Activated naive CD8-positive, alpha-beta T cell treated with anti-CD3 and anti-CD28 coated beads, Interleukin-2, amount 50 U/mL, for 16 hours (primary cell): ENCODE results near the gene ZFHX3.

Experiments used
- DNase-seq: peaks from one replicate; pipeline ENCODE4 v3.0.0-alpha.2; 2020; ENCODE audit warnings: low read depth, low spot score

ZFHX3 gene

DNA sequence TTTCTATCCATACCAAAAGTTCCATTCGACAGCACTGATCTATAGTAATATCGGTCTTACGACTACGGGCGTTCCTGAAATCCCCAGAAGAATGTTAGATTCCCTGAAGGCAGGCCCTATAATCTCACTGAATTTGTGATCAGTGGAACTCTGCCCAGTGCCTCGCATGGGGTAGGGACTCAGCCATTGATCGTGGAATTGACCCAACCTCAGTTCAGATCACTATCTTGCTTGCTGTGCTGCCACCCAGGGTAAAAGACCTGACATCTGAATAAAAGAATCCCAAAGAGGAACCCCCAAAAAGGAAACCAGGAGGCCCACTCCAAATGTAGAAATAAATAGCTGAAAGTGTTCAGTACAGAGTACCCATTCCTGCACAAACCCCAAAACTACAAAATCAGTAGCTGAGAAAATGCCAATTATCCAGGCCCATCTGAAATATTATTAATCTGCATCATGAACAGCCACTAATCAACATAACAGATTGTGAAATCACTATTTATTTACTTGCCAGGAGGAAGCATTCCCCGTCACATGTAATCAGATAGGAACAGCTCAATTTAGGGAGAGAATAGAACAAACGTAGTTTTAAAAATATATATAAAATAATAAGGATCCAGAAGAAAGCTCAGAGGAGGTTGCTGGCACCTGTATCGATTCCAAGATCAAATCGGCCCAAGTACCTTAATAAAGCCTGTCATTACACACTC is 221.9 kb downstream of the ZFHX3 start:
- no peak for DNase-seq

DNA sequence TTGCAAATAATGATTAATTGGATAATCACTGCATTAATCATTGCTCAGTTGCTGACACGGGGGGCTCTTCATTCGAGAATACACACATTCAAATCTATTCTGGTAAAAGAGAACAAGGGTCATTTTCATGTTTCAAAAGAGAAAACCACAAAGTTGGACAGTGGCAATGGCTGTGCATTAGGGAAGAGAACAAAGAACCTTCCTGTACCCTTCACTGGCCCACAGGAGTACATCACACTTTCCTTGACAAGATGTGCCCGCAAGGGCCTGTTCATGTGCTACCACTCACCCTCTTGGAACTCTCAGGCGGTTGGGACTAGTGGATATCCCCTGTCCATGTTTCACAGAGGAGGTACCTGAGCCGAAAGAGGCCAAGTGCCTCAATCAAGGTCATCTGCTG is 223.2 kb downstream of the ZFHX3 start:
- no peak for DNase-seq

DNA sequence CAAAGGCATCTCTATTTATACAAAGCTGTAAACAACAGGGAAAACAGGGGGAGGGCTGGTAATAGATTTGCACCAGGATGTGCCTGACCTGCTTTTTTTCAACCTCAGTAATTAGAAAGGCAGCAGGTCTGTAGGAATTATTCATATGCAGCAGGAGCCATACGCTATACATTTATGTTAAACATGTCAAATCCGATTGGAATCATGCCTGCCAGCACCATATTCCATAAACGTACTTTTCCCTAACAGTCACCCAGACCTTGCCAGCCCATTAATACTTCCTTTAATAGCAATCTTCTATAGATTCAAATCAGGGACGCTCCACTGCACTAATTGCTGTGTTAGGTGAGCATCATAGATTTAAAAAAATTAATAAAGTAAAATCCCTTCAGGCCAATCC is 223.9 kb downstream of the ZFHX3 start:
- no peak for DNase-seq

DNA sequence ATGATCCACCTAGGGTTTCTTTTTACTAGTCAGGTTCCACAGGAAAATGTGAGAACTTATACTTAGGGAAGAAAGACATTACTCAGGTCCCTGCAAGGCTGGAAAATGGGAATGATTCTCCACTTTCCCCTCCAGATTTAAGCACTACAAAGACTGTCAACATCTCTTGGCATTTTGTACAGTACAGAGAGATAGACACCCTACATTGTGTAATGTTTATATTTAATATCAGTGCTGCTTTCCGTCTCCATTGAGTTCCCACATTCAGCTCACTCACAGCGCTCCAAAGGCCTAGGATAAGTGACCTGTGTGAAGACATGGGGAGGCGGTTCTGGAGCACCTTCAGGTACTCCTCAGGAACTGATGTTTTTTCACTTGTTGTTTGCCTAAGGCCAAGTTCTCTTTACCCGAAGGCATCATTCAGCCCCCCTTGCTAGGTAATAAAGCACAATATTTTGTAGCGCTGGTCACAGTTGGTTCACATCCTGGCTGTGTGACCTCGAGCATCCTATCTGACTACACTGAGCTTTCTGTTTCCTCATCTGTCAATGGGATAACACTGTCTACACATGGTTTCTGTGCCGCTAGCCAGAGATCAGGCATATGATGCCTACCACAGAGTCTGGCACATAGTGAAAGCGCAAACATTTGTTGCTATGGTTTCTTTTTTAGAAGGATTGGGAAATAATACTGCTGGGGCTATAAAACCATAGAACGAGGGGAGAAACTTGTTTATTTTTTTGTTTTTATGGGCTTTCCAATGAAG is 226.6 kb downstream of the ZFHX3 start:
- DNase-seq: no peak

DNA sequence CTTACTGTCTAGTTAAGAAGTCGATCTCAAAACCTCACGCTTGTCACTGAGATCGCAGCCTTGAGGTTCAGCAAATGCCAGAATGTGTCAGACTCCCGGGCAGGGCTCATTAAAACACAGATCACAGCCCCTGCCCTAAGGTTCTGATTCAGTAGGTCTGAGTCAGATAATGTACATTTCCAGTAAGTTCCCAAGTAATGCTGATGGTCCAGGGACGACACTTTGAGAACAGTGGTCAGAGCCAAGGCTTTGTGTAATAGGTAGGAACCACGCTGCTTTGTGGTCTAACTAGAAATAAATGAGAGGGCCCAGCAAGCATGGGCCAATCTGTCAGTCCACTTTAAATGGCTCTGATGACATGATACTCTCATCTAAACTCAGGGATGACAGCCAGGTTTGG is 228.6 kb downstream of the ZFHX3 start:
- DNase-seq: no peak

DNA sequence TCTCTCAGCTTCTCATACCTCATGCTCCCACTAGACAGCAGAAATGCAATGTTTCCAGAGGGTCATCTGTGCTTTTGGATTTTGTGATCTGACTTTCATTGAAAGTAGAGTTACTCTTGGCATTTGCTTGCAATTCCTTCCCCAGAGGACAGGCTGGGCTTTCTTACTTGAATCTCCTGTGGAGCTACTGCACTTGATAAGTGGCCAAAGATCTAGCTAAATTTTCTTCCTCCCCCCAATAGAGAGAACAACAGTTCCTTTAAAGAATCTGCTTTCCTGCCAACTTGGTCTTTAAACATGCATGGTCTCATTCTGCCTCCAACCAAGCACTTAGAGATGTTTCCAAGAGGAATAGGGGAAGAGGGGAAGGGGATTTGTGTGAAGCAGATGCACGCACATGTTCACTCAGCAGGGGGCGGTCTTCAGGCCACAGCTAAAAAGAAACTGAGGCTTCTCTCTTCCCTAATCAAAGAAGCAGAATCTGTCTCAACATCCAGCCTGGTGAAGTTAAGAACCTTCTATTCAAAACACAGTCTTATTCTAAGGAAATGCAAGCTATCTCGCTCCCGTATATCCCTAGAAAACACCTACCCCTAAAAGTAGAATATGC is 229.6 kb downstream of the ZFHX3 start:
- no peak for DNase-seq

DNA sequence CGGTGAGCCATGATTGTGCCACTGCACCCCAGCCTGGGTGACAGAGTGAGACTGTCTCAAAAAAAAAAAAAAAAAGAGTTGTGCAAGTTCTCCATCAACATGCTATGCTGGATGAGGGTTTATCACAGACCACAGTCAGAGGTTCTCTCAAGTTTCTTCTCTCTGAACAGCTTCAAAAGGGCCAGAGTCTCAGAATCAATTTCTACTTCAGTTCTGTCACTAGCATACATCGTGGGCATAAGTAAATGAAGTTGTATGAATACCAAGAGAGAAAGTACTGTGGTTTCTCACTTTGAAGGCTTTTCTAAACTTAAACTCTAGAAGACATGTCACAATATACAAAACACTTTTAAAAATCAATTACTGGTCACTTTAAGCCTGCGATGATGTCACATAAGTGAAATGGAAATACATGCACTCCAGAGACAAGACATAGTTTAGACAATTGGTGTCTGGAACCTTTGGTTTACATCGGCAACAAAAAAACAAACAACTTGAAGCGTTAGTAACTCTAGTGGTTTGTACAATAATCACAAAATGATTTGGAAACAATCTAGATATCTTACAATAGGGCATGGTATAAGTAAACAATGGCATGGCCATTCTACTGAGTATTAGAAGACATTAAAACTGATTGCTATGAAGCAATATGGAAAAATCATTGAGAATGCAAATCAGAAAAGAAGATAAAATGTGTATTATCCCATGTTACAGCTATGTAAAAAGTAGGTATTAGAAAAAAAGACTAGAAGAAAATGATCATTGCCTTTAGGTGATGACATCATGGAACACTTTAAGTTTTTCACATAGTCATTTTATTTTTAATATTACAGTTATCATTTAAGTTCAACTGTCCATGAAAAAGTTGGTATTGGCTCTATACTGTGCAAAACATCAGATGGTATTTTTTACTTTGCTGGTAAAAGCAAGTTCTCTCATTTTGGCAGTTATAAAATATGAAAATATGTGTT is 232.3 kb downstream of the ZFHX3 start:
- DNase-seq: no peak

DNA sequence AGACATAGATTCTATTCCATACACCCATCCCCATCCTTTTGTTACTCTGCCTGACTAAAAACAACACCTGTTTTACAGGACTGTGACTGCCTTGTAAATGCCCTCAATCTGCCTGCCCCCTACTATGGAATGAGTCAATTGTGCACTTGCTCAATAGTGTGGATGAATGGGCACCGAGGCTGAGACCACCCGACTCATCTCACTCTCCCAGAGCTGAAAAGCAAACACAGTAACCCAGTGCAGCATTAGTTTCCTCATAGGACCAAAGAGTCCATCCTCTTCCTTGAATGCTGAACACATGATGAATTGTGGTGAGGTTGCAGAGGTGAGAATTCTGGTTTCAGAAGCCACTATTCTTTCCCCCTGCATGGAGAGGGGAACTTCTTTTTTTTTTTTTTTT is 233.7 kb downstream of the ZFHX3 start:
- no peak for DNase-seq

DNA sequence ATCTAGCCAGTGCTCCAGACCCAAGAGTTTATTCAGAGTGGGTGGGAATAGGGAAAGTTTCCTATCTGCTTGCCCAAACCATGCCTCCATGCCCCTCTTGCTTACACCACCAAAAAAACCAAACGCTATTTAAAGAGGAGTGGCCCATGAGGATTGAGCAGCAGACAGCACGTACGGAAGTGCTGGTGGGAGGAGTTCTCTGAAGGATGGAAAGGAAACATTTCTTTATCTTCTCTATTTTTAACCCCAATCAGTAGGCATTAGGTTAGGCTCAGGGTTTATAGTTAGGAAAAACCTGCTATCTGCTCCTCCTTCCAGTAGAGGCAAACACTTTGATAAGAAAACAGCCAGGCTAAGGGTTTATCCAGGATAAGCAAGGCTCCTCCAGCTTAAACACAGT is 235.3 kb downstream of the ZFHX3 start:
- DNase-seq: no peak

DNA sequence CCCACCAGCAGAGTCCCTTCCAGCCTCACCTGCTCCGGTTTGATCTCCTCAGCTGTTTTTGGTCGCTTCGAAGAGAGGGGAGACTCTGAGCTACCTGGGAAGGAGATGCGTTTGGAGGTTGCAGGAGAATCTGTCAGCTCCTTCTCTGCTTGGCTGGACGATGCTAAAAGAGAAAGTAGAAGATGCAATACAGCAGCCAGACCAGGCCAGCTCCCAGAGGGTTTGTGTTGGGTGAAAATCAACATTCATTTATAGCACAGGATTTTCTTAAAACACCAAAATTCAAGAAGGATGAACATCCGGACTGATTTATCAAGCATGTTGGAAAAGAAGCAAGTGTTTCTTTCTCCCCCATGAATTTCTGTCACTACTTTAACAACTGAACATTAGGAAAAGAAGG is 236.1 kb downstream of the ZFHX3 start:
- no peak for DNase-seq

DNA sequence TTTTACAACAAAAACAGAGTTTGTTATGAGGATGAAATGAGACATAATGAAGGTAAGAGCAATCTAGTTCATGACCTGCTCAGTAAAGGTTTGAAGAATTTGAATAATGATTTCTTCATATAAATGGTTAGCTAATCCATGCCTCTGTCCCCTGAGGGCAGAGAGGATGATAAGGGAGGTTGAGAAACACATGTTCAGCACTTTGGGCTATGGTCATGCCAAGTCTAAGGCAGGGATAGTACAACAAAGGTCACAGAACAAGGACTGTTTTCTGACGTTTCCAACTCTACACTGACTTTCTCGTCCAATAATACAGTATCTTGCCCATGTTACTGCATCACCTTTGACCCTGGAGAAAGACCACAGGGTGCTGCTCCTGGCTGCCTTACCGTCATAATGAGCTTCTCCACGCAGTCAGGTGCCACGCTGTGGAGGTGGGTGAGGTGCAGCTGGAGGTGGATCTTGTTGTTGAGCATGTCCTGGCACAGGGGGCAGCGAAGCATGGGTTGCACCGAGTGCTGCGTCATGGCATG is 236.7 kb downstream of the ZFHX3 start:
- no peak for DNase-seq

DNA sequence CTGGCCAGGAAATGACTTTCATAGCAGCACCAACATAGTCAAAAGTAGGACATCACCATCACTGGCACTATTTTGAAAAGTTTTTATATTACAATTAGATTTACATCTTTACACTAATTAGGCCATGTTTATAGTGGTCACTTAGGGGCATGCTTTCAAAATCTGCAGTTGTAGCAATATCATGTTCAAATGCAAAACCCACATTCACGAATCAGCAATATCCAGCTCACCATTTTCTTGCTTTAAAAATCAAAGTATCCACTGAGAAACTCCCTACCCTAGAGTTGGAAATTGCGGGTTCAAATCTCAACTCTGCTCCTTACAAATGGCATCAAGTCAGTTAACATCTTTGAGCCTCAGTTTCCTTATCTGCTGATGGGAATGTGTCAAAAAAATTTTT is 237.4 kb downstream of the ZFHX3 start:
- DNase-seq: no peak

DNA sequence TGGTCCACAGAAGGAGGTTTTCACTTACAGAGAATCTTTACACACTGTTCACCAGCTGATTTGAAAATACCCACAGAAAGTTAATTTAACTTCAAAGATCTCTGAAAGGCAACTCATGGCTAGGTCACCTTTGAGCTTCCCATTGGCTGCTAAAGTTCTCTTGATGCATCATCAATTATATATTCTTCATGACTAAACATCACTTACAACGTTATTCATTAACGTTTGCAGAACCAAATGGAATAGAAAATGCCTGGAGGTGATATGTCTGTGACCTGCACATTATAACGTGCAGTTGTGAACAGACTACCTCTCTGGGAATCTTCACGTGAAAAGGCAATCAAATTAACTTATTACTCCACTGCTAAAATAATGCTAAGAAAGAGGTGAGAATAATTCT is 238.5 kb downstream of the ZFHX3 start:
- DNase-seq: no peak

DNA sequence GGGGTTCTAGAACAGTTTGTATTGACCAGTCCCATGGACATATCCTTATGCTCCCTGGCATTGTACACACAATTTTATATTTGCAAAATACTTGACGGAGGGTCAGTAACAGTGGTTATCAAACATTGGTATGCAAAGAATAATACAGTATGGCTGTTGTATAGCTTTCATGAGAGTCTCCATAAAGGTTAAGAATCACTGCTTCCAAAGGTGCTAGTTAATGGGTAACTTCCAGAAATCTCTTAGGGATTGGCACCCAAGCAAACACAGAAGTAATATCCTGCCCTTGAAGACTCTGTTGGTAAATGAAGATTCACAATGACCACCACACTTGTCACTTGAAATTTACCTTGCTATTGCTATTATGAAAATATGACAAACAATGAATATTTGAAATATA is 239.2 kb downstream of the ZFHX3 start:
- DNase-seq: no peak

DNA sequence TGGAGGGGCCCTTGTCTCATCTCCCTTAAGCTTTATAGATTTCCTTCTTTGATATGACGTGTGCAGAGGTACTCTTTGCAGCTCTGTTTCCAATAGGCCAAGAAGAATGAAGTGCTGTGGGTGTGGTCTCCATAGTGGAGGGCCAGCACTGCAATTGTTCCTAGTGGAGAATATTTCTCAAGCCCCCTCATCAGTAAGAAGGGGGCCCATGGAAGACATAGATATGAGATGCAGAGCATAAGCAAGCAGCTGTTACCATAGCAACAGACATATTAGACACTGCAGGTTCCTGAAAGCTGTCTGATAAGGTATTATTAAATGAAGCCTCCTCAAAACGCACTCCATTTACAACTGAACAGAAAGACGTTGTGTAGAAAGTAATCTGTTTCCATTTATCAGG is 240.7 kb downstream of the ZFHX3 start:
- no peak for DNase-seq

DNA sequence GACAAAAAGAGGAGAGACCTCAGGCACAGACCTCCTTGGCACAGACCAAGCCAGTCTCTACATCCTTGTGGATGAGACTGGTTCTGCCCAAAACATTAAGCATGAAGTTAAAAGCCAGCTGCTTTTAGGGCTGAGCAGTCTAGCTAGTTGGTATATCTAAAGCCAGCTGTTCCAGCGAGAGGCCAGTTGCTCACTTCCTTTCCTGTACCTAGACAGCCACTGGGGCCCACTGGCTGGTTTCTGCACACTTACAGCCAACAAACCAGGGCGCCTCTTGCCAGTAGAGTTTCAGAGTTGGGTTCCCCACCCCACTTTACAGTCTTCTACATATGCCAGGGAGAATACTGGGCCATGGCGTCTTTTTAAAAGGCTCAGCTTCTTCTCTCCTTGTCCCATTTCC is 242.4 kb downstream of the ZFHX3 start:
- no peak for DNase-seq

DNA sequence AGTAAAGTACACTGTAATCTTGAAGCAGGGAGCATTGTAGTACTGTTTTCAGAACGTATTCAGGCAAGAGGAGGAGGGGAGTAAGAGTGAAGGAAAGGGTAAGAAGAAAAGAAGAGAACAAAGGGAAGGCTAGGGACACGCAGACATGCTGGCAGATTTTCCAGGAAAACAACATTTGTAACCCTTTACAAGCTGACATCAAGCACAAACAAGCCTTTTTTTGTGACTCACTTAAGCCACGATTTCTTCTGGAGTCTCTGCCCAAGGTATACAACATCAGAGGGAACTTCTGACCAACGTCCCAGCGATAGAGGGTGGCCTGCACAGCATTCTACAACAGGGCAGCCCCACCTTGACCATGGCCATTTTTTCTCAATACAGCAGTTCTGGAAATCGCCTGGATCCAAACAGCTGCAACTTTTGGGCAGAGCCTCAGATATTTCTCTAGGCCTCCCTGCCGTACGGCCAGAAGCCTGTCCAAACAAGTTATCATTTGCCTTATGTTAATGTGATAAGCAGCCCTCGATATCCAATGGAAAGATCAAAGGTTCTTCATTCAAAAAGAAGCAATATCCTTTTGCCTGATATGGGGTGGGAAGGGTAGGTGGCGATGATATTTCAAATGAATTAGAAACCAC is 247.3 kb downstream of the ZFHX3 start:
- no peak for DNase-seq

DNA sequence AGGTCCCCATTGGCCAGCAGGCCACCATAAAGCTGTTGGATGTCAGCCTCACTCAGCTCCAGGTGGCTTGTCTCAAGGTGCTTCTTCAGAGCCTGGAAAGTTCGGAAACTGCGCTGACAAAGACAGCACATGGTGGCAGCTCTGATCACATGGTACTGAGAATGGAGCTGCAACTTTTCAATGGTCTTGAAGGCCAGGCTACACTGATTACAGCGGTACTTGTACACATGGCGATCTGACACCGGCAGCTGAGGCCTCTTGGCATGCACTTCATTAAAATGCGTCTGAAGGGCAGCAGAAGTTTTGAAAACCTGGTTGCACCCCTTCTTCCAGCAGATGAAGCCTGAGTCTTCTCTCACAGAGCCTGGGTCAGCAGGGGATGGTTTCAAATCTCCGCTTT is 249.7 kb downstream of the ZFHX3 start:
- DNase-seq: no peak

DNA sequence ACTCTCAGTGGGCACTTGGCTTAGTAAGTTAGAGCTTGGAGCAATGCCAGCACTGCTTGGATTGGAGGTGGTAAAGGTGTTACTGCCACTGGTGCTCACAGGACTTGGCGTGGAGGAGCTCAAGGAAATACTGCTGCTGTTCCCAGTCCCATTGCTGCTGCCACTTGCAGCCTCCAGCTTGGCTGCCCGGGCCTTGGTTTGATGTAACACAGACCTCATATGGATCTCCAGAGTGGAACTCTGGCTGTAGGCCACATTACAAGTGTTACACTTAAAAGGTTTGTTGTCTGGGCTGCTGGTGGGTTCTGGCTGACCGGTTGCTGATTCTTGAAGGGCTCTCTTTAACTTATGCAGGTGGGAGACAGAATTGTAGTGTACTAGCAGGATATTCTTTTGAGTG is 250.3 kb downstream of the ZFHX3 start:
- no peak for DNase-seq

DNA sequence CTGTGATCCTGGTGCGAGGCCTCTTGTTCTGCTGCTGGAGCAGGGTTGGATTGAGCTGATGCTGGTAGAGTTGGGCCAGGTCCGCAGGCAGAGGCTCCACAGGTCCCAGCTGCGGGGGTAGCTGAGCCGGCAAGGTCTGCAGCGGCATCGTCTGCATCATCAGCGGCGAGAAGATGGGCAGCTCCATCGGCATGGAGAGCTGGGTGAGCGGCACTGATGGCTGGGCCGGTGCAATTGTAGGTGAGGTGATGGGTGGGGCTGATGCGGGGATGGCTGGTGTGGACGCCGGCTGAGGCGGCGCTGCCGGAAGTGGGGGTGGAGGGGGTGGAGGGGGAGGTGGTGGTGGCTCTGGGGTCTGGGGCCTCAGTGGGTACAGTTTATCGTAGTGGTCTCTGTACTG is 251.7 kb downstream of the ZFHX3 start:
- no peak for DNase-seq

DNA sequence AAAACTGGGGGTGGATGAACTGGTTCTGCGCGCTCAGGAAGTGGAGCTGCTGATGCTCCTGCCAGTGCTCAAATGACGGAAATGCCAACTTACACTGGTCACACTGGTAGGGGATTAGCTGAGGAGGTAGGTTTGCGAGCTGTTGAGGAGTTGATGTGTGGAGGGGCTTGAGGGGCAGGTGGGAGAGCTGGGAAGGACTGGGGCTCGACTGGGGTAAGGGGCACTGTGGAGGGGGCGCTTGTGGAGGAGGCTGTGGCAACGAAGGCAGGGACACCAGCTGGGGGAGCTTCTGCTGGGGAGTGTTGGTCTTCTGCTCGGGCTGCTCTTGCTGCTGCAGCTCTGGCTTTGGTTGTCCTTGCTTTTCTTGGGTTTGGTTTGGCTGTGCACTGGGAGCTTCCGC is 252.9 kb downstream of the ZFHX3 start:
- no peak for DNase-seq
